HG03064 (cell line): ENCODE data around the gene LIMS2.

ENCODE experiments used
- ATAC-seq: cut with Tn5 transposase; IDR thresholded peaks from one replicate; pipeline ENCODE4 v1.9.1; 2021; ENCODE audit warnings: low read depth; ENCODE audit not compliant: unreplicated experiment

Gene LIMS2

DNA sequence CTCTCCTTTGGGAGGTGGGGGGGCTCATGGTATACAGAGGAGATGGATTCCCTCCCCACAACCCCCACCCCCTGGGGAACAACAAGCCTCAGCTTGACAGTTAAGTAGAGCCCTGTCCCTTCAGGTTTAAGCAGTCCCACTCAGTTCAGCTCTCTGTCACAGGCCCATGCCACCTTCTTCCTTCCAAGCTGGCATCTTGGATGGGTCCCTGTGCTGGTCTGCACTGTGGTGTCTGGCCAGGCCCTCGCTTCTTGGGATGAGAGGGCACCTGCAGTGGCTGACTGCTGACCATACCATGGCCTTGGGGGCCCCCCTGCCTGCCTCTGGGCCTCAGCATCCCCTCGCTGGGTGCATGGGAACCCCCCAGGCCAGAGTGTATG lies 49.8 kb downstream of the LIMS2 start:
- ATAC-seq, result no peak

- no peak for ATAC-seq
Observed at GRCh38 chr2:127624756-127625571, 50.4 kb downstream of the LIMS2 start.

GRCh38 chr2:127624320-127624755 lies 51.0 kb downstream of the LIMS2 start:
- ATAC-seq, result no peak

GRCh38 chr2:127623388-127624319 lies 51.7 kb downstream of the LIMS2 start:
- ATAC-seq, result no peak

DNA sequence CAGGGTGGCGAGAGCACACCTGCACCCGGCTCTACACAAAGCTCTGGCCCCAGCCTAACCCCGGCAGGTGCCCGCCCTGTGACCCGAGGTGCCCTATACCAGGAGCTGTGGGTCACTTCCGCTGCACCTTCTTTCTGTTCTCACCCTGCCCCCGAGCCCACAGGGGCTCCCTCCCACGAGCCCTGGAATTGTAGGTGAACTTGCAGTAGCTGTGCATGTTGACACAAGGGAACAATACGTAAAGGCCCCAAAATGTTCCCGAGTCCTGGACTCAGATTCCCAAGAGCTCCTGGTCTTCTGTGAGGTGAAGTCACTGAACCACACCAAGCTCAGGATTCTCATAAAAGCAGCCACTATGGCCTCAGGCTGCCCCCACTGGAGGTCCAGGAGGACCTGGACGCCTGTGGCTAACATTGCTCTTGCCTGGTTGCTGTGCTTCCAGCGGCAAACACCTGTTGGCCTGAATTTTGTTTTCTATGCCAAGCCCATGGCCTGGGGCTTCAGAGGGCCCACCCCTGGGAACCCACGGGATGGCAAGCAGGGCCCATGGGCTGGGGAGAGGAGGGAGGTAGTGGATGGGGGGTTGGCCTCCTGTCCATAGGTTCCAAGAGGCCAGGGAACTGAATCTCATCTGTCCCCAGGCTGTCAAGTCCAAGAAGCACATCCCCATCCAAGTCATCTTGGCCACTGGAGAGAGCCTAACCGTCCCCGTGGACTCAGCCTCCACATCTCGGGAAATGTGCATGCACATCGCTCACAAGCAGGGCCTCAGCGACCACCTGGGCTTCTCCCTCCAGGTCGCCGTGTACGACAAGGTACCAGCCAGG lies 52.6 kb downstream of the LIMS2 start:
- no peak for ATAC-seq

DNA sequence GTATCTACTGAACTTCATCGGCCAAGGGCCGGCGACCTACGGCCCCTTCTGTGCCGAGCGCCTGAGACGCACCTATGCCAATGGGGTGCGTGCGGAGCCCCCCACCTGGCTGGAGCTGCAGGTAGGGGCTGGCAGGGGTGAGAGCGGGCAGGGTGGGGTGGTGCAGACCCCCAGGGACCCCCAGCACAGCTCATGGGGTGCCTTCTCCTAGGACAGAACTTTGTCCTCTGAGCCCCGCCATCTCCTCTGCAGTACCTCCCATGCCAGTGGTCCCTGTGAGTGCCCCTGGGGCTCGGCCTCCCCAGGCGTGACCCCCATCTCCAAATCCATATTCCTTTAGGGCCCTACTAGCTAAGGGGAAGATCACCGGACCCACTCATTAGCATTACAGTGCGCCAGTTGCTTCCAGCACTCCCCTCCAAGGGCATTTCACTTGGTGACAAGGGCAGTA lies 53.3 kb downstream of the LIMS2 start:
- ATAC-seq, result no peak

GRCh38 chr2:127620866-127621265 lies 54.5 kb downstream of the LIMS2 start:
- no peak for ATAC-seq

DNA sequence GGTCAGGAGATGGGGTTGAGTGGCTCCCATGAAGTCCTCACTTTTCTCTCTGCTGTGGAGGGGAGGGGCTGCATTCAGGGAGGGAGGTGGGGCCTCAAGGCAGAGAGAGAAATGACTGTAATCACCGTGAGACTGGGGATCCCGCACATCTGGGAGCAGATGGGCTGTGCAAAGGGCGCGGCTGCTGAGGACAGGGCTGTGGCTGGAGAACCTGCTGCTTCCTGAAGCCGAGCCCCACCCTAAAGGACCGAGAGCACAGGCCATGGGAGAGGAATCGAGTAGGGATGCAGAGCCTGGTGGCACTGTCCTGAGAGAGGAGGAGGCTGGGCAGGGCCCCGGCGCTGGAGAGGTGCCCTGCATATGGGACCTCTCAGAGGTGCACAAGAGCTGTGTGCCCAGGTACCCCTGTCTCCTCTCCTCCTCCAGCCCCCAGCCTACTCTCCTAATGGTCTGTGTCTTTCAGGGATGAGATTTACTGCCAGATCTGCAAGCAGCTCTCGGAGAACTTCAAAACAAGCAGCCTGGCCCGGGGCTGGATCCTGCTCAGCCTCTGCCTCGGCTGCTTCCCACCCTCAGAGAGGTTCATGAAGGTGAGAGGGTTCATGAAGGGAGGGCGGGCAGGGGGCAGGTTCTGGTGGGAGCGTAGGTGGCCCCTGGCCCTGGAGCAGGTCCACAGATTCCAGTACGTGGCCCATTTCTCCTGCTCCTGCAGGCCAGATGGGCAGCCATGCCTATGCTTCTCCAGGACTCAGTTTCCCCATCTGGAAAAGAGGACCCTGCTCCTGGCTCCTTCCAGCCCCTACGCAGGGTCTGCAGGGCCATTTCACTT lies 55.2 kb downstream of the LIMS2 start:
- no peak for ATAC-seq

DNA sequence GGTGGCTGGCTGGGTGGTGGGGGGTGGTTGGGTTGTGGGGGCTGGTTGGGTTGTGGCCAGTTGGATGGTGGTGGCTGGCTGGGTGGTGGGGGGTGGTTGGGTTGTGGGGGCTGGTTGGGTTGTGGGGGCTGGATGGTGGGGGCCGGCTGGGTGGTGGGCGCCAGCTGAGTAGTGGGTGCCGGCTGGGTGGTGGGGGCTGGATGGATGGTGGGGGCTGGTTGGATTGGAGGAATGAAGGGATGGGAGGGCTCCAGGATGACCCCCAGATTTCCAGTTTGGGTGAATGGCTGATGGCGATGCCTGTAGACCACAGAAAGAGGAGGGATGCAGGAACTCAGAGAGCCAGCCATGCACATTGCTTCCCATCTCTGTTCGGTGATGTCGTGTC lies 56.1 kb downstream of the LIMS2 start:
- ATAC-seq, result no peak

DNA sequence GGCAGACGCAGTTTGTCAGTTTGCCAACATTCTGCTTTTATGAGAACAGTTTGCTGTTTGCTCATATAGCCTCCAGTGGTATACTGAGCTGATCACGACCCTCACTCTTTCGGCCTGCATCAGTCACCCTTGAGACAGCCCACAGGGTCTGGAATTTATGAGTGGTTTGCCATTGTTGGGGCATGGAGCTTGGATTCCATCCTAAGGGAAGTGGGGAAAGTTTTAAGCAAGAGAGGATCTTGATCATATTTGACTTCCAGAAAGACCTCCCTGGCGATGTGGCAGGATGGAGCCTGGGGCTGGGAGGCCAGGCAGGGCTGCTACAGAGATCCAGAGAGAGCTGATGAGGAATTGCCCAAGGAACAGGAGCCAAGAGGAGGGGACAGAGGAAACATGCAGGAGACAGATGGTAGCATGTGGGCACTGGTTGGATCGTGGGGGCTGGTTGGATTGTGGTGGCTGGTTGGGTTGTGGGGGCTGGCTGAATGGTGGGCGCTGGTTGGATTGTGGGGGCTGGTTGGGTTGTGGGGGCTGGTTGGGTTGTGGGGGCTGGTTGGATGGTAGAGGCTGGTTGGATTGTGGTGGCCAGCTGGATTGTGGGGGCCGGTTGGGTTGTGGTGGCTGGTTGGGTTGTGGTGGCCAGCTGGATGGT lies 56.7 kb downstream of the LIMS2 start:
- ATAC-seq, result no peak

GRCh38 chr2:127615511-127616166 lies 59.7 kb downstream of the LIMS2 start:
- ATAC-seq, result no peak

DNA sequence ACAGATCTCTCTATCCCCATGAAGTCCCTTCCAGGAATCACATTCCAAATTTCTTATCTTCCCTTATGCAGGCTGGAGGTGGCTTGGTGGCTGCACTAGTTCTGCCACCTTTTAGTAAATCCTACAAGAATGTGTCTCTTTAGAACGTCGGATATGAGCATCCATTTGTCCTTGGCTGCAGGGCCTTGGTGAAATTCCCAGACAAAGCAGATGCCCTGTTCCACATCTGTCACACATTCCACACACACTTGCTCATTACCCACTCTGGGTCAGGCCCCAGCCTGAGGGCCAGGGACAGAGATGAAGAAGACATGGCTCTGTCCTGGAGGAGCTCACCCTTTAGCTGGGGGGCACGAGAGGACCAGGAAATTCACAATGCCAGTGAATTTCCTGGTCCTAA lies 60.6 kb downstream of the LIMS2 start:
- no peak for ATAC-seq

DNA sequence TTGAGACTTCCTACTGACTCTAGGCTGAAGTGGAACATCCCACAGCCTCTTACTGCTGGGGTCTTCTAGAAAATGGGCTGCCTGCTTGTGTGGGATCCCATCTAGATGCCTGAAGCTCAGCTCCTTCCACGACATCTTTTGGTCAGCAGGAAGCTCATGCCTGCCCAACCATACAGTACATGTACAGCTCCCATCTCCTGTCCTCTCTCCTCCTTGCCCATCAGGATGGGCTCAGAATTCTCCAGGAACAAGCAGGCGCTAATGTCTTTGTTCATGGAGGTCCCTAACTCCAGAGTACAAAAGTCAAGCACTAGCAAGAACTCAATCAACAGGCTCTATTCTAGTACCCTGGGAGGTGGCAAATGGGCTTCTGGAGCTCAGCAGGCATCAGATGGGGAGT lies 61.1 kb downstream of the LIMS2 start:
- ATAC-seq, result no peak

GRCh38 chr2:127612111-127612822 lies 63.1 kb downstream of the LIMS2 start:
- no peak for ATAC-seq

GRCh38 chr2:127611076-127611925 lies 64.0 kb downstream of the LIMS2 start:
- no peak for ATAC-seq

DNA sequence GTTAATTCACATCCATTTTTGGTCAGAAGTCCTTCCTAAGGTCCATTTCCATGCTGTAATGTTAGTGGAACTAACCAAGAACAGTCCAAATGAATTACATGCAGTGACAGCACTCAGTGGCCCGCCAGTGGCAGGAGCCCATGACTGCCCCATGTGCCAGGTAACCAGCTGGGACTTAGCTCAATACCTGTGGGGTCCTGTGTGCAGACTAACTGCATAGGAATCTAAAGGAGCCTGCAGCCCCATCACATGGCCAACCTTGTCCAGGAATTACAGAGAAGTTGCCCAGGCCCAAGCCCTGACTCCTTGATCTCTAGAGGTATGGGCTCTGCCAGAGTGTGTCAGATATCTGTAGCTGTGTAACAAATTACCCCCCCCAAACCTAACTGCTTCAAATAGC lies 64.8 kb downstream of the LIMS2 start:
- ATAC-seq, result no peak

DNA sequence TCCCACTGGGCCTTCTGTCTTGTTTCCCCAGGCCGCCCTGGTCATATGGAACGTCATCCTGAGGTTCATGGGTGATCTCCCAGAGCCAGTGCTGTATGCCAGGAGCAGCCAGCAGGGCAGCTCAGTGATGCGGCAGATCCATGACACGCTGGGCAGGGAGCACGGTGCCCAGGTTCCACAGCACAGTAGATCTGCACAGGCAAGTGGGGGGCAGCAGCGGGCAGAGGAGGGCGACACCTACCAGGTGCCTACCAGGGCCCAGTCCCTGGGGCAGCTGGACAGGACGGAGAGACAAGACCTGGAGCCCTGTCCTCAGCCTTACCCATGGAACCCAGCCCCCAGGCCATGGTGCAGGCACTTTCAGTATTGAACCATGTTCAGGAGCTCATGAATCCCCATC lies 65.5 kb downstream of the LIMS2 start:
- no peak for ATAC-seq
